HepG2 (cell line): Measurements from ENCODE around the gene RDH11. TPM values are rescaled to one million over a fixed set of nuclear protein-coding genes. Genes with fewer than 3 reads are reported as not detected.

Experiments
- ATAC-seq: fragments of 200-7000 bp; cut with Tn5 transposase; 3 replicates; pipeline ENCODE4 v1.9.1; 2020; ENCODE audit warnings: mild to moderate bottlenecking, moderate library complexity
- BruUV-seq: library from RNA; stranded (reverse); fragments of 400-500 nt; replicated peaks from 2 replicates; lab custom pipeline; 2021; lab: Mats Ljungman, UMichigan
- CTCF ChIA-PET: fragments of 300-600 bp; formaldehyde crosslinking; extraction: SDS; loops from one replicate; lab custom pipeline; 2021; ENCODE audit warnings: low total read pairs, inconsistent platforms, low intra/inter-chr PET ratio; lab: Yijun Ruan, JAX
- POLR2A ChIA-PET: fragments of 350-600 bp; sonication (Branson Sonifier 250); formaldehyde crosslinking; loops from one replicate; lab custom pipeline; 2020; ENCODE audit warnings: antibody characterized with exemption, inconsistent platforms; lab: Yijun Ruan, JAX
- DNase-seq: peaks from one replicate; pipeline ENCODE4 v3.0.0-alpha.2; 2015; ENCODE audit warnings: low spot score
- FAIRE-seq: peaks from 3 replicates; lab custom pipeline; 2011; peaks lifted over from hg19 to GRCh38; lab: Jason Lieb, UNC
- H2AFZ ChIP-seq: one replicate; pipeline ENCODE4 v1.6.1; 2011; ENCODE audit warnings: low read length, inconsistent platforms
- H3K27ac ChIP-seq: fragments of 300-600 bp; 3 replicates; pipeline ENCODE4 v1.8.0; 2011; ENCODE audit warnings: mixed run types, mild to moderate bottlenecking, mixed read lengths, low read length, inconsistent platforms; ENCODE audit not compliant: insufficient read depth; ENCODE audit errors: extremely low read length
- H3K27me3 ChIP-seq, 2 experiments: fragments of 200-600 bp in 1 of 2; 2 replicates in 1 of 2; 3 replicates in 1 of 2; pipeline versions ENCODE4 v1.6.0 to v1.8.0; 2011; ENCODE audit warnings: low read length in 2 of 2, mild to moderate bottlenecking in 2 of 2, moderate library complexity in 2 of 2, inconsistent platforms in 1 of 2; ENCODE audit not compliant: insufficient read depth in 2 of 2, control insufficient read depth in 1 of 2
- H3K36me3 ChIP-seq, 2 experiments: fragments of 200-600 bp in 1 of 2; replicated peaks in 1 of 2; 2 replicates in 1 of 2; 3 replicates in 1 of 2; pipeline versions ENCODE4 v1.5.1 to v1.8.0; 2011; ENCODE audit warnings: low read length in 2 of 2, inconsistent platforms in 1 of 2; ENCODE audit not compliant: insufficient read depth in 2 of 2, control insufficient read depth in 1 of 2
- H3K4me1 ChIP-seq: 2 replicates; pipeline ENCODE4 v1.5.1; 2012; ENCODE audit warnings: low read length, inconsistent platforms; ENCODE audit not compliant: insufficient read depth
- H3K4me2 ChIP-seq: 2 replicates; pipeline ENCODE4 v1.6.0; 2011; ENCODE audit warnings: low read depth, low read length, inconsistent platforms
- H3K4me3 ChIP-seq, 3 experiments: fragments of 200-600 bp in 1 of 3; sonication (generic), shearing (Covaris generic) in 1 of 3; replicated peaks in 1 of 3; 2 replicates each; pipeline ENCODE4 v1.5.1; 2011 to 2016; ENCODE audit warnings: low read length in 3 of 3, inconsistent platforms in 2 of 3, low read depth in 2 of 3, mild to moderate bottlenecking in 2 of 3, control low read depth in 1 of 3, mixed read lengths in 1 of 3; ENCODE audit not compliant: insufficient read depth in 1 of 3
- H3K79me2 ChIP-seq: one replicate; pipeline ENCODE4 v1.6.1; 2011; ENCODE audit warnings: low read length, inconsistent platforms; ENCODE audit not compliant: insufficient read depth
- H3K9ac ChIP-seq: 2 replicates; pipeline ENCODE4 v1.6.0; 2011; ENCODE audit warnings: mild to moderate bottlenecking, low read depth, low read length, inconsistent platforms; ENCODE audit not compliant: insufficient read depth
- H3K9me3 ChIP-seq: 2 replicates; pipeline ENCODE4 v1.5.1; 2012; ENCODE audit warnings: mild to moderate bottlenecking, low read length
- H4K20me1 ChIP-seq: 2 replicates; pipeline ENCODE4 v1.6.0; 2011; ENCODE audit warnings: inconsistent platforms, mild to moderate bottlenecking, low read length, moderate library complexity; ENCODE audit not compliant: insufficient read depth
- FOXM1 ChIP-seq: sonication (generic); formaldehyde crosslinking; IDR thresholded peaks from 2 replicates; pipeline ENCODE4 v1.5.0; 2020; ENCODE audit warnings: missing genetic modification reagents
- GABPB1 ChIP-seq: IDR thresholded peaks from 2 replicates; pipeline ENCODE4 v1.6.1; 2016; ENCODE audit warnings: mild to moderate bottlenecking, missing genetic modification reagents, moderate library complexity, missing compliant biosample characterization
- HMG20B ChIP-seq: conservative IDR thresholded peaks from 2 replicates; pipeline ENCODE4 v1.6.1; 2016; ENCODE audit warnings: missing genetic modification reagents, missing compliant biosample characterization
- KLF11 ChIP-seq: IDR thresholded peaks from 2 replicates; pipeline ENCODE4 v1.6.1; 2016; ENCODE audit warnings: missing compliant biosample characterization
- LCORL ChIP-seq, 2 experiments: fragments of 450-650 bp in 1 of 2; sonication (generic) in 1 of 2; formaldehyde crosslinking in 1 of 2; IDR thresholded peaks; 2 replicates each; pipeline versions ENCODE4 v1.5.0 to v1.6.1; 2017 to 2020; ENCODE audit warnings: antibody characterized with exemption in 1 of 2, missing genetic modification reagents in 1 of 2
- MAFG ChIP-seq: sonication (generic); formaldehyde crosslinking; IDR thresholded peaks from 2 replicates; pipeline ENCODE4 v1.5.1; 2020; ENCODE audit warnings: mild to moderate bottlenecking, missing genetic modification reagents
- ZNF10 ChIP-seq: sonication (generic); formaldehyde crosslinking; IDR thresholded peaks from 2 replicates; pipeline ENCODE4 v1.4.0; 2020; ENCODE audit warnings: mild to moderate bottlenecking, low read depth, missing genetic modification reagents, borderline replicate concordance
- ZNF790 ChIP-seq: sonication (generic); formaldehyde crosslinking; IDR thresholded peaks from 2 replicates; pipeline ENCODE4 v1.8.0; 2022; ENCODE audit warnings: missing genetic modification reagents, mild to moderate bottlenecking, borderline replicate concordance
- WGBS: methylation state at CpG from one replicate; pipeline ENCODE4 v1.1.6; 2017; ENCODE audit warnings: low lambda C conversion rate; 5-methylcytosine and 5-hydroxymethylcytosine counted together
- in situ Hi-C: cut with HindIII; loops from 2 replicates; pipeline ENCODE4 v1.10.0; 2017; ENCODE audit warnings: low pct_unique_long_range_greater_than_20kb; ENCODE audit not compliant: extremely low pct_ligation_motif_present
- intact Hi-C: fragments of 100-400 bp; cut with micrococcal nuclease; formaldehyde crosslinking; loops from one replicate; pipeline ENCODE4 v1.10.0; 2022; ENCODE audit not compliant: unreplicated experiment
- polyA plus RNA-seq, 8 experiments: library from polyadenylated mRNA; depleted of rRNA in 3 of 8; stranded (reverse) in 7 of 8; unstranded in 1 of 8; fragments of >200 nt; fragmentation: Illumina TruSeq in 4 of 8; extraction: Trizol in 4 of 8; gene quantifications; 2 replicates each; pipeline versions ENCODE4 v1.2.1 to v1.2.3, GENCODE V29; 2011 to 2016; ENCODE audit warnings: low read depth in 4 of 8, missing spikeins in 1 of 8, mixed read lengths in 1 of 8; ENCODE audit not compliant: insufficient read depth in 1 of 8
- total RNA-seq, 5 experiments: library from RNA; depleted of rRNA; stranded (reverse); fragments of >200 nt; fragmentation: Illumina TruSeq; extraction: Trizol; gene quantifications; 2 replicates each; pipeline ENCODE4 v1.2.3, GENCODE V29; 2016; ENCODE audit warnings: low read depth in 1 of 5
- TF ChIP-seq, protein P1 (sequence below): IDR thresholded peaks from 2 replicates; pipeline ENCODE4 v1.6.1; 2016; ENCODE audit warnings: control low read depth

The RDH11 gene
- total and polyA plus RNA-seq, 2 of the 13 experiments (the other 11 are each of a cell fraction or from before 2014, with no cell fraction given), result 106 to 131 TPM

DNA sequence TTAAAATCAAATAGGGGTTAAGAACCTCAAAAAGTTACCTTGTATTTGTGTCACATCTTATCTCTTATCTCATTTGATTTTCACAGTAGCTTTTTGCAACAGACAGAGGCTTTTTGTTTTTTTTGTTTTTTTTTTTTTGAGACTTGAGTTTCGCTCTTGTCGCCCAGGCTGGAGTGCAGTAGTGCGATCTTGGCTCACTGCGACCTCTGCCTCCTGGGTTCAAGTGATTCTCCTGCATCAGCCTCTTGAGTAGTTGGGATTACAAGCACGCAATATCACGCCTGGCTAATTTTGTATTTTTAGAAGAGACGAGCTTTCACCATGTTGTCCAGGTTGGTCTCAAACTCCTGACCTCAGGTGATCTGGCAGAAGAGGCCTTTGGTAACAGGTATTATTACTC is 31.8 kb upstream of the RDH11 start:
- TF ChIP-seq HMG20B (CRISPR knock-in tag) (no peak), MAFG (CRISPR knock-in tag) (no peak), ZNF10 (CRISPR knock-in tag) (no peak), GABPB1 (CRISPR knock-in tag) (no peak), LCORL (IDR thresholded peaks at IDR 0.05) (no peak), LCORL (CRISPR knock-in tag; IDR thresholded peaks at IDR 0.05) (no peak), ZNF790 (CRISPR knock-in tag) (no peak), FOXM1 (CRISPR knock-in tag) (no peak), KLF11 (CRISPR knock-in tag) (no peak)
- TF ChIP-seq, protein P1, sequence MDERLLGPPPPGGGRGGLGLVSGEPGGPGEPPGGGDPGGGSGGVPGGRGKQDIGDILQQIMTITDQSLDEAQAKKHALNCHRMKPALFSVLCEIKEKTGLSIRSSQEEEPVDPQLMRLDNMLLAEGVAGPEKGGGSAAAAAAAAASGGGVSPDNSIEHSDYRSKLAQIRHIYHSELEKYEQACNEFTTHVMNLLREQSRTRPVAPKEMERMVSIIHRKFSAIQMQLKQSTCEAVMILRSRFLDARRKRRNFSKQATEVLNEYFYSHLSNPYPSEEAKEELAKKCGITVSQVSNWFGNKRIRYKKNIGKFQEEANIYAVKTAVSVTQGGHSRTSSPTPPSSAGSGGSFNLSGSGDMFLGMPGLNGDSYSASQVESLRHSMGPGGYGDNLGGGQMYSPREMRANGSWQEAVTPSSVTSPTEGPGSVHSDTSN (CRISPR knock-in tag), result no peak
- ChIA-PET CTCF (no interaction called here), POLR2A (interaction anchor here (1.2 to 3.2 kb wide), 2 partner anchors 10 to 12 kb away, joined by 4 to 20 read pairs; no protein-coding TSS in a partner anchor)
- Histone ChIP-seq H2AFZ (no peak overlapping the region), H3K36me3 (no peaks in the 10 kb centered on the region), H3K9ac (no peak overlapping the region), H3K4me2 (no peak overlapping the region), H3K27ac (no peak overlapping the region), H3K4me1 (peaks cover 39% of the 10 kb centered on the region), H3K4me3 (no peak overlapping the region), H4K20me1 (no peaks in the 10 kb centered on the region), H3K9me3 (no peaks in the 10 kb centered on the region), H3K79me2 (no peaks in the 10 kb centered on the region), H3K27me3 (no peaks in the 10 kb centered on the region)
- no peak for DNase-seq
- no TSS peak for BruUV-seq
- in situ Hi-C loops (no loop called here), intact Hi-C loops (no loop called here)
- WGBS, result 95% methylated on average over 7 of the region's 7 CpGs
- no peak for FAIRE-seq
- no peak for ATAC-seq
